ENCODE measurements around the gene ANAPC1. TPM values are rescaled to one million over a fixed set of nuclear protein-coding genes. Genes with fewer than 3 reads are reported as not detected.

Gene ANAPC1
- total and polyA plus RNA-seq, 9 of the 15 experiments (the other 6 are each of a cell fraction or from before 2014, with no cell fraction given), result 14.0 to 126 (median 78.2) TPM

GRCh38 chr2:111918383-111918806, 34.4 kb upstream of the ANAPC1 start (continued):
- TF ChIP-seq CHD2 (IDR thresholded peaks at IDR 0.05; ENCODE audit: low read depth, low read length) (no peak), MAFK (IDR thresholded peaks at IDR 0.05; ENCODE audit: low read length) (peak; percentile 99), ZNF592 (IDR thresholded peaks at IDR 0.05) (0 out of 2 replicates have a peak, but pooled peaks have one; percentile 27), SOX6 (IDR thresholded peaks at IDR 0.05) (peak; percentile 78; the same call in 1 of the 2 replicates), PHTF2 (CRISPR knock-in tag; IDR thresholded peaks at IDR 0.05) (no peak), ZNF79 (CRISPR knock-in tag; IDR thresholded peaks at IDR 0.05; ENCODE audit: low read depth) (no peak), FOXM1 (IDR thresholded peaks at IDR 0.05; ENCODE audit: low read depth) (peak; percentile 53; the same call in 1 of the 2 replicates), FOXM1 (CRISPR knock-in tag; IDR thresholded peaks at IDR 0.05; ENCODE audit: low read depth) (no peak), GATAD2B (IDR thresholded peaks at IDR 0.05; ENCODE audit: borderline replicate concordance) (peak; percentile 64; the same call in 1 of the 2 replicates), MAFF (IDR thresholded peaks at IDR 0.05; ENCODE audit: low read length) (peak; percentile 100), PTBP1 (IDR thresholded peaks at IDR 0.05; ENCODE audit: low read depth, low read length) (no peak), CSDE1 (IDR thresholded peaks at IDR 0.05) (no peak), MAFG (tag; conservative IDR thresholded peaks at IDR 0.05) (peak; percentile 99), ZBTB49 (CRISPR knock-in tag; IDR thresholded peaks at IDR 0.05; ENCODE audit: borderline replicate concordance) (no peak), ARNT (IDR thresholded peaks at IDR 0.05) (0 out of 4 replicates have a peak, but pooled peaks of 1 of the 2 experiments have one; percentile 40), ZBTB8A (IDR thresholded peaks at IDR 0.05; ENCODE audit: partially characterized antibody) (no peak), ZBTB43 (CRISPR knock-in tag; IDR thresholded peaks at IDR 0.05) (no peak), RB1 (IDR thresholded peaks at IDR 0.05; ENCODE audit: low read depth) (no peak), STAG1 (CRISPR knock-in tag; IDR thresholded peaks at IDR 0.05; ENCODE audit: borderline replicate concordance) (no peak), JUND (IDR thresholded peaks at IDR 0.05; ENCODE audit: borderline replicate concordance, low read depth, low read length) (peak; percentile 77; the same call in 1 of the 2 replicates), JUND (tag; IDR thresholded peaks at IDR 0.05; ENCODE audit: borderline replicate concordance, low read depth, low read length) (peak; percentile 87; the same call in 2 of the 3 replicates)

Data from K562 (cell line).